GM12864 (cell line): ENCODE data around the gene RPLP2.

ENCODE experiments used
- DNase-seq: peaks from one replicate; pipeline ENCODE4 v3.0.0-alpha.2; 2011; ENCODE audit warnings: low read depth
- H3K4me3 ChIP-seq: 2 replicates; pipeline ENCODE4 v1.5.1; 2011; ENCODE audit warnings: mild to moderate bottlenecking, low read depth, low read length, control low read depth
- CTCF ChIP-seq: IDR thresholded peaks from 2 replicates; pipeline ENCODE4 v1.5.1; 2011; ENCODE audit warnings: low read depth, mild to moderate bottlenecking, moderate library complexity, low read length, control low read depth, inconsistent platforms; ENCODE audit errors: missing control alignments

Gene RPLP2

GRCh38 chr11:797296-798092 is 12.3 kb upstream of the RPLP2 start:
- H3K4me3 ChIP-seq: peak overlapping the region; percentile 97
- no peak for TF ChIP-seq CTCF
- no peak for DNase-seq

GRCh38 chr11:798093-798713 is 11.6 kb upstream of the RPLP2 start, which contains the start of gene SLC25A22:
TSS of gene SLC25A22 (minus strand) at chr11:798281. CDS start at chr11:795006, 3,275 bp downstream.
- H3K4me3 ChIP-seq: peak within 1 kb of the TSS; percentile 97
- peak; percentile 69 for TF ChIP-seq CTCF
- DNase-seq: no peak

DNA sequence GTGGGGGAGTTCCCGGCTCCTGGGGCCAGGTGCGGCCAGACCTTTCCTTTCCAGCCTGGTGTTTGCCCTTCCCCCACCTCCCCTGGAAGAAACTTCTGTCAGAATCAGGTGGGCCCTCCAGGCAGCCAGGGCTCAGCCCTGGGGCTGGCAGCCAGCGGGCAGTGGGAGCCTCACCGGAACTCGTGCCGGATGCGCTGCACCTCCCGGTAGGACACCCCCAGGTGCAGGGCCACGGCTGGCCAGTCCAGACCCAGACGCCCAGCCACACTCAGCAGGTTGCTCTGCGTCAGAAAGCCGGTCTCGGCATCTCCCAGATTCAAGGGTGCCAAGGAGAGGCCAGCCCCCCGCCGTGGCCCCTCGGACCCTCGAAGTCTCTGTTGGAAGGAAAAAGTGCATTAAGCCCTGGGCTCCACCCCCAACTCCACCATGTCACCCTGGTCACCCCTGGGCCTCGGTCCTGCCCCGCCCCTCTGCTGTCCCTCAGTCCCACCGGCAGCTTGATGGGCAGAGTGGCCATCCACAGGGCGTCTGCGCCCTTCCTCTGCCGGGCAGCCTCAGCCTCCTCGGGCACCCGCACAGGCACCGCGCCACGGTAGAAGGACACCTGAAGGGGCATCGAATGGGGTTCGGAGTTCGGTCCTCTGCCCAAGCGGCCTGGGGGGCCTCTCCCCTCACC is 10.0 kb upstream of the RPLP2 start:
- no peak overlapping the region for H3K4me3 ChIP-seq
- DNase-seq: no peak
- no peak for TF ChIP-seq CTCF

DNA sequence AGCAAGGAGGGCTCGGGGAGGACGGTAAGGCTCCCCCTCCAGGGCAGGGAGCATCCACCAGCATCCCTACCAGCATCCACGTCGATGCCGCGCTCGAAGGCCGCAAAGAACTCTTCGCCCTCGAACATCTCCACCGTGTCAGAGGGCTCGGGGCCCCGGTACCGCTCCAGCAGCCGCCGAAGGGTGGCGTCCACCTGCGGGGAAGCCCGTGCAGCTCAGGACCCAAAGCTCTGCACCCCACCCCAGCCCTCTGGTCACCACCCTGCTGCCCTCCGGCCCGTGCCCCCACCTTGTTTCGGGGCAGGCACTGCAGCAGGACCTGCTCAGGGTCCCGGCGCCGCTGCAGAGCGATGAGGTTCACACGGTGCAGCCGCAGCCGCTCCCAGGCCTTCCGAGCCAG is 9.3 kb upstream of the RPLP2 start:
- DNase-seq: no peak
- no peak overlapping the region for H3K4me3 ChIP-seq
- TF ChIP-seq CTCF: no peak

GRCh38 chr11:801097-801780 is 8.5 kb upstream of the RPLP2 start:
- no peak overlapping the region for H3K4me3 ChIP-seq
- DNase-seq: no peak
- no peak for TF ChIP-seq CTCF

GRCh38 chr11:802018-802617 is 7.6 kb upstream of the RPLP2 start:
- DNase-seq: no peak
- no peak overlapping the region for H3K4me3 ChIP-seq
- no peak for TF ChIP-seq CTCF
